Loucy (cell line): ENCODE measurements around the gene CLPSL2.

ENCODE experiments used
- H2AFZ ChIP-seq: fragments of 200-600 bp; sonication (generic); 2 replicates; pipeline ENCODE4 v1.6.0; 2016; ENCODE audit warnings: antibody characterized with exemption, mild to moderate bottlenecking, low read length, moderate library complexity
- H3F3A ChIP-seq: fragments of 200-600 bp; 2 replicates; pipeline ENCODE4 v1.6.0; 2016; ENCODE audit warnings: antibody characterized with exemption, low read depth, mild to moderate bottlenecking
- H3K27me3 ChIP-seq: fragments of 200-600 bp; sonication (generic); 2 replicates; pipeline ENCODE4 v1.6.1; 2014; ENCODE audit warnings: low read length, mild to moderate bottlenecking; ENCODE audit not compliant: insufficient read depth, poor library complexity, severe bottlenecking
- H3K36me3 ChIP-seq: fragments of 200-600 bp; sonication (generic); 2 replicates; pipeline ENCODE4 v1.6.1; 2016; ENCODE audit warnings: low read length; ENCODE audit not compliant: insufficient read depth
- H3K4me1 ChIP-seq: fragments of 200-600 bp; sonication (generic); 2 replicates; pipeline ENCODE4 v1.5.1; 2014; ENCODE audit warnings: low read length, mild to moderate bottlenecking; ENCODE audit not compliant: insufficient read depth, poor library complexity, severe bottlenecking
- H3K4me2 ChIP-seq: fragments of 200-600 bp; sonication (generic); 2 replicates; pipeline ENCODE4 v1.6.0; 2014; ENCODE audit warnings: antibody characterized with exemption, low read length, low read depth, mild to moderate bottlenecking; ENCODE audit not compliant: poor library complexity, severe bottlenecking
- H3K4me3 ChIP-seq: fragments of 200-600 bp; sonication (generic); 2 replicates; pipeline ENCODE4 v1.5.1; 2014; ENCODE audit warnings: low read length, mild to moderate bottlenecking, mixed read lengths; ENCODE audit not compliant: poor library complexity, severe bottlenecking
- H3K79me2 ChIP-seq: fragments of 200-600 bp; sonication (generic); 2 replicates; pipeline ENCODE4 v1.6.1; 2014; ENCODE audit warnings: low read length; ENCODE audit not compliant: insufficient read depth
- H3K9ac ChIP-seq: fragments of 200-600 bp; sonication (generic); 2 replicates; pipeline ENCODE4 v1.6.0; 2014; ENCODE audit warnings: mild to moderate bottlenecking, low read depth, low read length, moderate library complexity; ENCODE audit not compliant: poor library complexity, severe bottlenecking
- H3K9me2 ChIP-seq: fragments of 200-600 bp; sonication (generic); replicated peaks from 2 replicates; pipeline ENCODE4 v1.6.1; 2016; ENCODE audit warnings: low read depth, low read length, mixed read lengths
- H3K9me3 ChIP-seq: fragments of 200-600 bp; sonication (generic); 2 replicates; pipeline ENCODE4 v1.6.1; 2014; ENCODE audit warnings: mild to moderate bottlenecking, antibody characterized with exemption, low read length, low read depth; ENCODE audit not compliant: insufficient read depth
- H4K20me1 ChIP-seq: fragments of 200-600 bp; sonication (generic); 2 replicates; pipeline ENCODE4 v1.6.0; 2014; ENCODE audit warnings: antibody characterized with exemption, low read length, mild to moderate bottlenecking; ENCODE audit not compliant: insufficient read depth, poor library complexity, severe bottlenecking
- EZH2phosphoT487 ChIP-seq: fragments of 200-600 bp; IDR thresholded peaks from 2 replicates; pipeline ENCODE4 v1.6.1; 2018; ENCODE audit warnings: antibody characterized with exemption, mild to moderate bottlenecking, moderate library complexity, borderline replicate concordance
- TF ChIP-seq, protein P1 (sequence below): fragments of 200-600 bp; sonication (generic); conservative IDR thresholded peaks from 2 replicates; pipeline ENCODE4 v1.5.1; 2014; ENCODE audit warnings: mild to moderate bottlenecking, antibody characterized with exemption, low read length

The CLPSL2 gene

DNA sequence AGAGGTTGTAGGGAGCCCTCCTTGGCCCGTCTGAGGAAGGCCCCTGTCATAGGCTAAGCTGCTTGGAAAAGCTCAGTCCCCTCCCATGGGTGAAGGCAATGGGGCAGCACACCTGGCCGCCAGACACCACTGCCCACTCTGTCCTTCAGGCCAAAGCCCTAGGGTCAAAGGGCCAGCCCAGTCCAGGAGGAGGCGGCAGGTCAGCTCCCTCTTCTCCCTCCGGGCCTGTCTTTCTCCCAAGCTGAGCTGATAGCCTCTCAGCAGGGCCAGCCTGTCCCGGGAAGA is 5.1 kb upstream of the CLPSL2 start:
- Histone ChIP-seq H3K4me2 (no peak overlapping the region), H3K79me2 (no peaks in the 10 kb centered on the region), H3K4me3 (no peak overlapping the region), H4K20me1 (no peaks in the 10 kb centered on the region), H3K9ac (no peak overlapping the region), H3K9me2 (no peaks in the 10 kb centered on the region), H3K27me3 (no peaks in the 10 kb centered on the region), H2AFZ (no peak overlapping the region), H3K36me3 (no peaks in the 10 kb centered on the region), H3K9me3 (no peaks in the 10 kb centered on the region), H3F3A (no peaks in the 10 kb centered on the region), H3K4me1 (peaks cover 9% of the 10 kb centered on the region)
- TF ChIP-seq, protein P1, sequence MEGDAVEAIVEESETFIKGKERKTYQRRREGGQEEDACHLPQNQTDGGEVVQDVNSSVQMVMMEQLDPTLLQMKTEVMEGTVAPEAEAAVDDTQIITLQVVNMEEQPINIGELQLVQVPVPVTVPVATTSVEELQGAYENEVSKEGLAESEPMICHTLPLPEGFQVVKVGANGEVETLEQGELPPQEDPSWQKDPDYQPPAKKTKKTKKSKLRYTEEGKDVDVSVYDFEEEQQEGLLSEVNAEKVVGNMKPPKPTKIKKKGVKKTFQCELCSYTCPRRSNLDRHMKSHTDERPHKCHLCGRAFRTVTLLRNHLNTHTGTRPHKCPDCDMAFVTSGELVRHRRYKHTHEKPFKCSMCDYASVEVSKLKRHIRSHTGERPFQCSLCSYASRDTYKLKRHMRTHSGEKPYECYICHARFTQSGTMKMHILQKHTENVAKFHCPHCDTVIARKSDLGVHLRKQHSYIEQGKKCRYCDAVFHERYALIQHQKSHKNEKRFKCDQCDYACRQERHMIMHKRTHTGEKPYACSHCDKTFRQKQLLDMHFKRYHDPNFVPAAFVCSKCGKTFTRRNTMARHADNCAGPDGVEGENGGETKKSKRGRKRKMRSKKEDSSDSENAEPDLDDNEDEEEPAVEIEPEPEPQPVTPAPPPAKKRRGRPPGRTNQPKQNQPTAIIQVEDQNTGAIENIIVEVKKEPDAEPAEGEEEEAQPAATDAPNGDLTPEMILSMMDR = no peak
- TF ChIP-seq EZH2phosphoT487 = no peak

- no peaks in the 10 kb centered on the region for H4K20me1 ChIP-seq
- no peak overlapping the region for H3K4me3 ChIP-seq
- peaks cover 9% of the 10 kb centered on the region for H3K4me1 ChIP-seq
- H3K36me3 ChIP-seq = no peaks in the 10 kb centered on the region
- no peaks in the 10 kb centered on the region for H3K9me3 ChIP-seq
- H3K79me2 ChIP-seq = no peaks in the 10 kb centered on the region
- H3F3A ChIP-seq = no peaks in the 10 kb centered on the region
- TF ChIP-seq, protein P1 = no peak
- TF ChIP-seq EZH2phosphoT487 = no peak
- H3K27me3 ChIP-seq = no peaks in the 10 kb centered on the region
- H3K9ac ChIP-seq = no peak overlapping the region
- no peak overlapping the region for H3K4me2 ChIP-seq
- no peak overlapping the region for H2AFZ ChIP-seq
- H3K9me2 ChIP-seq = no peaks in the 10 kb centered on the region
These were observed 2.1 kb upstream of the CLPSL2 start for GRCh38 chr6:35774116-35774794.

DNA sequence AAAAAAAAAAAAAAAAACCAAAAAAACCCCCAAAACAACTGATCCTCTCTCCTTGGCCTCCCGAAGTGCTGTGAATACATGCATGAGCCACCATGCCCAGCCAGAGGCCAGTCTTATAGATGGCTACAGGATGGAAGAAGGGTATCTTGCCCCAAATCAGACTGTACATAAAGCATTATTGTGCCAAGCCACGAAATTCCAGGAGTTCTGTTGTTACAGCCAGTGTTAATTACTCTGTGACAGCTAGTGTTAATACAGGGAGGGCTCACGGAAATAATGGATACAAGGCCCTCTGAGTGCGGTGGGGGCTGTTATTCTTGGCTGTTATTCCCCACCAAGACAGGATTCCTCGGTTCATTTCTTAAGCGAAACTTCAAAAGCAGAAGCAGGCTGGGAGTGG is 1.4 kb upstream of the CLPSL2 start:
- H3K4me3 ChIP-seq = no peak overlapping the region
- no peaks in the 10 kb centered on the region for H3F3A ChIP-seq
- H3K36me3 ChIP-seq = no peaks in the 10 kb centered on the region
- H3K4me2 ChIP-seq = no peak overlapping the region
- no peak overlapping the region for H3K9ac ChIP-seq
- H4K20me1 ChIP-seq = no peaks in the 10 kb centered on the region
- H3K27me3 ChIP-seq = no peaks in the 10 kb centered on the region
- H3K79me2 ChIP-seq = no peaks in the 10 kb centered on the region
- no peaks in the 10 kb centered on the region for H3K9me3 ChIP-seq
- peaks cover 9% of the 10 kb centered on the region for H3K4me1 ChIP-seq
- no peaks in the 10 kb centered on the region for H3K9me2 ChIP-seq
- no peak overlapping the region for H2AFZ ChIP-seq
- TF ChIP-seq EZH2phosphoT487 = no peak
- TF ChIP-seq, protein P1 = no peak
